GM12873 (cell line): Measurements from ENCODE around the gene CDRT4.

ENCODE experiments used
- TF ChIP-seq, protein P1 (sequence below): IDR thresholded peaks from 2 replicates; pipeline ENCODE4 v1.5.1; 2012; ENCODE audit warnings: low read depth, mild to moderate bottlenecking, moderate library complexity, low read length, control low read depth; ENCODE audit not compliant: insufficient read depth; ENCODE audit errors: missing control alignments

CDRT4 gene

DNA sequence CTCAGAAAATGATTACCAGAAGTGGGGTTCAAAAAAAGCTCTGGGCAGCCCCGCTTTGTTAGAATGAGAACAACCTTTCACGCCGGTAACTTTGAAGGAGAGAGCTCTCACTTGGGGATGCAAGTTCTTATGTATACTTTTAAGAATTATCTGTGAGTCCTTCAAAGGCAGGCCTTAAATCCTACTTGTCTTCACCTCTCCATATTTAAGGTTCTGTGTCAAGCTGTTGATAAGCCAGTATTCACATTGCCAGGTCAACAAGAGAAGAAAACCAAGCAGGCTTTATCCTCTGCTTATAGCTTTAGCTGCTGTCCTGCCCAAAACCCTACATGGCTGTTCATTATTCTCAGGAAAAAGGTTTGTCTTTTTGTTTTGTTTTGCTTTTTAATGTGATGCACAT lies 42.9 kb downstream of the CDRT4 start:
- TF ChIP-seq, protein P1, sequence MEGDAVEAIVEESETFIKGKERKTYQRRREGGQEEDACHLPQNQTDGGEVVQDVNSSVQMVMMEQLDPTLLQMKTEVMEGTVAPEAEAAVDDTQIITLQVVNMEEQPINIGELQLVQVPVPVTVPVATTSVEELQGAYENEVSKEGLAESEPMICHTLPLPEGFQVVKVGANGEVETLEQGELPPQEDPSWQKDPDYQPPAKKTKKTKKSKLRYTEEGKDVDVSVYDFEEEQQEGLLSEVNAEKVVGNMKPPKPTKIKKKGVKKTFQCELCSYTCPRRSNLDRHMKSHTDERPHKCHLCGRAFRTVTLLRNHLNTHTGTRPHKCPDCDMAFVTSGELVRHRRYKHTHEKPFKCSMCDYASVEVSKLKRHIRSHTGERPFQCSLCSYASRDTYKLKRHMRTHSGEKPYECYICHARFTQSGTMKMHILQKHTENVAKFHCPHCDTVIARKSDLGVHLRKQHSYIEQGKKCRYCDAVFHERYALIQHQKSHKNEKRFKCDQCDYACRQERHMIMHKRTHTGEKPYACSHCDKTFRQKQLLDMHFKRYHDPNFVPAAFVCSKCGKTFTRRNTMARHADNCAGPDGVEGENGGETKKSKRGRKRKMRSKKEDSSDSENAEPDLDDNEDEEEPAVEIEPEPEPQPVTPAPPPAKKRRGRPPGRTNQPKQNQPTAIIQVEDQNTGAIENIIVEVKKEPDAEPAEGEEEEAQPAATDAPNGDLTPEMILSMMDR = no peak

DNA sequence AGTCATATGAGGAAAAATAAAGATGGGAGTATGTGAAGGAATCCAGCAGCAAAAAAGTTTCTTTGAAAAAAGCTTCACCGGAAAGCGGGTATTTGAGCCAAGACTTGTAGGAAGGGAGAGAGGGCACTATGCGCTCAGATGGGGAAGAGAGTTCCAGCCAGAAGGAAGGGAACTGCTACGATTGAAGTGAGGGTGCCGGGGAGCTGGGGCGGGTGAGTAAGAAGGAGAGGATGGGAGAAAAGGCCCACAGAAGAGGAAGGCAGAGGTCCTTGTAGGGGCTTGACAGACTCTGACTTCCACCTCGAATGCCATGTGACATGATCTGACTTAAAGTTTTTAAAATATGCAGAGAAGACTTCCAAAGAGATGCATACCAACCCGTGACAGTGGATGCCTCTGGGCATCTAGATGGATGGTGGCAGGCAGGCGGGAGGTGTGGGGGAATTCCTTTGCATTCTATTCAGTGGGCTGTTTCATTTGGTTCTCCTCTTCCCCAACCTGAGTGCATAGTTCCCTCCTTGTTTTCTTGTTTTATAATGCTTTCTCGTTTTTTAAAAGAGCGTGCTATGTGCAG lies 44.9 kb downstream of the CDRT4 start:
- TF ChIP-seq, protein P1 = no peak

DNA sequence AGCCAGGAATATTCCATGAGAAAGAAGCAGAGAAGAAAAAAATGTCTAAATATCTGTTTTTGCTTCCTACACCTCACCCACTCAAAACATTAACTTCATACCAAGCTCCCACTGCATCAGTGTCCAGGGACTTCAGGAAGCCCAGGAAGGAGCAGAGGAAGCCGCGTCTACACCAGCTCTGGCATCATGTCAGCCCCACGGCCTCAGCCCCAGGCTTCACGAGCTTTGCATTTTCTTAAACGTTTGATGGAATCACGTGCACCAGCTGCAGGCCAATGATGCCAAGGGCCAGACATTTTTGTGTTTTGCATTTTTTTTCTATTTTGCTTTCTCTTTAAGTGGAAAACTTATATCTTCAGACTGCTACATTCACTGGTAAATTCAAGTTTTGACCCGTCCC lies 48.6 kb downstream of the CDRT4 start:
- TF ChIP-seq, protein P1 = no peak

DNA sequence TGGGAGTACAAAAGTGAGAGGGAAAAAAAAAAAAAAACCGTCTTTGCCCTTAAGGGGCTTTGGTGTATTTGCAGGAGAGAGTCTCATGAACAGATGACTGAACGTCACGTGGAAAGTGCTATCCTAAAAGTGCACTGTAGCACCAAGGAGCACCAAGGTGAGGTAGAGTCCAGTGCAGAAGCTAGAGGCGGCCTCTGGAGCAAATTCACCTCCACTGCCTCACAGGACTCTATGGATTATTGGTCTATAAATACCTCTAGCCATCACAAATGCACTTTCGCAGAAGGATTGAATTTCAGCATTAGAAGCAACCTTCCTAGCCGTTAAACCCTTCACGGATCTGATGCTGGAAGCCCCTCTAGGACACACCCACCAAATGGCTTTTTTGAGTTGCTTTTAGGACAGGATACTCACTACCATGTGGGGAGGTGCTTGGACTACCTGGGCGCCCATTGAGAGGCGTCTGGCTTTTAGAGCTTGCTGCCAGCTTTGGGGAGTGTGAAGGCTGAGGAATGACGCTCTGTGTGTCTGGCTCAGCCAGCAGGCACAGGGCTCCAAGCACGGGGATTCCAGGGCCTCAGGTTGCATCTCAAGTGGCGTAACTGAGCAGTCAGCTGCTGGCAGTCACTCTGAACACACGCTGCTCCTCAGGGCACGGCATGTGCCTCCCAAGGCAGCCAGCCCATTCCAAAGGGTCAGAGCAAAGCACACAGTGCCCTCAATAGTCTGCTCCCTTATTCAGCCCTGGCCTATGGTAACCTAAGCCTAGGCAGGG lies 52.7 kb downstream of the CDRT4 start:
- TF ChIP-seq, protein P1 = no peak

DNA sequence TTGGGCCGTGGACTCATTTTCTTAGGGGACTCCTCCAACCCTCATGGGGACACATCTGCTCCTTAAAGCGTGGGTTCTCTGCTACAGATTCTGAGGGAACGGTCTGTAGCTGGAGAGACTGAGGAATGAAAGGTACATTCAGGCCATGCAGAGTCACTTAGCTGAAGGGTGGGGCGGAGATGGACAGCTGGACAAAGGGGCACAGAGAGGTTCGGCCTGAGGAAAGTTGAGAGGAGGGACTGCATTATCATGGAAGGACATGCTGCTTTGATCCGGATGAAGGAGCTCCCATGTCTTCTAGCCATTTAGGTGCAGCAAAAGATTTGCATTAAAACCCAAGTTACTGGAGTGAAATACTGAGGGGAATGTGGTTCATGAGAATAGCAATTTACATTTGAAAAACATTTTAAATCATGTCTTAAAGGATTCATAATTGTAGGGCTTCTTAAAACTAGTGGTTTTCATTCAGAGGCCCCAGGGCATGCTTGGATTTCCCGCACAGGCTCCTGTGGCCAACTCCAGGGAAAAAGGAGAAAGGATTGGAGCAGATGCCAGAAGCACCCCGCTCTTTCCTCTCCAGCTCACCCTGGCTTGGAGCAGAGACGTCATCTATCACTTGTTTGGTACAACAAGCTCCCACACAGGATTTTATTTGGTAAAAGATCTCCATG lies 54.2 kb downstream of the CDRT4 start:
- TF ChIP-seq, protein P1 = no peak

DNA sequence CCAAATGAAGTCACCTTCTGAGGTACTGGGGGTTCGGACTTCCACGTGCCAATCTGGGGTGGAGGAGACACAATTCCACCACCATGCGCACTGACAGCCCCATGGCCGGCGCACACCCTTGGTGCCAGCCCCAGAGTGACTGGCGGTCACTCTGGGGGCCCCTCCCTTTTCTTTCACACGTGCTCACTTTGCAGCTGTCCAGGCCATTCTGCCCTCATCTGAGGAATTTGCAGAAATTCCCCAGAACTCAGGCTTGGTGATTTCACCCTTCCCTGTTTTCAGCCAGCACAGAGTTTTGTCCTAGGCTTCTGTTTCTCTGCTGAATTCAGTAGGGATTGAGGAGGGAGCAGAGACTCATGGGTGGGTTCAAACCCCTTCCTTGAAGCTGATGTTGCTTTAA lies 54.8 kb downstream of the CDRT4 start:
- TF ChIP-seq, protein P1 = no peak
